ENCODE measurements around the gene GLIS1. TPM values are rescaled to one million over a fixed set of nuclear protein-coding genes. Genes with fewer than 3 reads are reported as not detected.

Gene GLIS1
- polyA plus RNA-seq, 3 donors: not detected

GRCh38 chr1:53532377-53532776 is 206.6 kb downstream of the GLIS1 start:
- H3K36me3 ChIP-seq (replicated peaks in 1 of 2; ENCODE audit: control insufficient read depth in 1 of 2, insufficient read depth in 2 of 2, low read length in 2 of 2): no peaks in the 10 kb centered on the region
- no peaks in the 10 kb centered on the region for H3K4me1 ChIP-seq (ENCODE audit: control insufficient read depth in 1 of 2, insufficient read depth in 2 of 2, low read length in 2 of 2)
- no peak overlapping the region for H3K27ac ChIP-seq (ENCODE audit: low read depth in 1 of 2, low read length in 2 of 2)
- no peak overlapping the region for H3K4me2 ChIP-seq (replicated peaks; ENCODE audit: extremely low read depth, low read length, poor library complexity, severe bottlenecking)
- H3K36me3 Mint-ChIP-seq: no peaks in the 10 kb centered on the region
- no peak overlapping the region for H3K4me3 Mint-ChIP-seq
- H3K79me2 ChIP-seq (ENCODE audit: insufficient read depth, low read length): no peaks in the 10 kb centered on the region
- H3K9me3 ChIP-seq (replicated peaks in 1 of 2; ENCODE audit: control insufficient read depth in 1 of 2, insufficient read depth in 1 of 2, low read length in 2 of 2): no peaks in the 10 kb centered on the region
- no peaks in the 10 kb centered on the region for H4K20me1 ChIP-seq (ENCODE audit: insufficient read depth, low read length)
- no peak for TF ChIP-seq CTCF (IDR thresholded peaks at IDR 0.05)
- no peaks in the 10 kb centered on the region for H3K4me1 Mint-ChIP-seq
- no peak overlapping the region for H3K27ac Mint-ChIP-seq
- no peak overlapping the region for H3K4me3 ChIP-seq (replicated peaks in 1 of 3; ENCODE audit: low read depth in 2 of 3, low read length in 3 of 3)
- H3K9ac ChIP-seq (ENCODE audit: insufficient read depth, low read length, poor library complexity, severe bottlenecking): no peak overlapping the region
- intact Hi-C loops (cut with micrococcal nuclease): no loop called here
- 14% methylated on average over 9 of the region's 9 CpGs for WGBS (ENCODE audit: insufficient coverage)
- H3K9me3 Mint-ChIP-seq: no peaks in the 10 kb centered on the region
- peaks cover 2 to 4% (median 3%) of the 10 kb centered on the region in 3 donors for H3K27me3 Mint-ChIP-seq (ENCODE audit: low read depth in 3 of 3)
- no peak overlapping the region for H2AFZ ChIP-seq (ENCODE audit: insufficient read depth, low read depth, low read length, poor library complexity, severe bottlenecking)
- no peaks in the 10 kb centered on the region for H3K27me3 ChIP-seq (ENCODE audit: control insufficient read depth in 2 of 2, insufficient read depth in 2 of 2, low read length in 2 of 2)
- DNase-seq: no peak

GRCh38 chr1:53530550-53530949 is 208.4 kb downstream of the GLIS1 start:
- H3K27ac ChIP-seq (ENCODE audit: low read depth in 1 of 2, low read length in 2 of 2): no peak overlapping the region
- no peak for DNase-seq
- Mint-ChIP-seq H3K27ac (no peak overlapping the region), H3K4me3 (no peak overlapping the region), H3K27me3 (ENCODE audit: low read depth in 3 of 3) (peaks cover 2 to 4% (median 3%) of the 10 kb centered on the region in 3 donors), H3K4me1 (no peaks in the 10 kb centered on the region), H3K36me3 (no peaks in the 10 kb centered on the region), H3K9me3 (no peaks in the 10 kb centered on the region)
- 85% methylated on average over 4 of the region's 5 CpGs for WGBS (ENCODE audit: insufficient coverage)
- H3K9me3 ChIP-seq (replicated peaks in 1 of 2; ENCODE audit: control insufficient read depth in 1 of 2, insufficient read depth in 1 of 2, low read length in 2 of 2): no peaks in the 10 kb centered on the region
- no peak overlapping the region for H2AFZ ChIP-seq (ENCODE audit: insufficient read depth, low read depth, low read length, poor library complexity, severe bottlenecking)
- H3K4me3 ChIP-seq (replicated peaks in 1 of 3; ENCODE audit: low read depth in 2 of 3, low read length in 3 of 3): no peak overlapping the region
- H3K4me1 ChIP-seq (ENCODE audit: control insufficient read depth in 1 of 2, insufficient read depth in 2 of 2, low read length in 2 of 2): no peaks in the 10 kb centered on the region
- no peak overlapping the region for H3K9ac ChIP-seq (ENCODE audit: insufficient read depth, low read length, poor library complexity, severe bottlenecking)
- no peak overlapping the region for H3K4me2 ChIP-seq (replicated peaks; ENCODE audit: extremely low read depth, low read length, poor library complexity, severe bottlenecking)
- intact Hi-C loops (cut with micrococcal nuclease): no loop called here
- no peaks in the 10 kb centered on the region for H3K36me3 ChIP-seq (replicated peaks in 1 of 2; ENCODE audit: control insufficient read depth in 1 of 2, insufficient read depth in 2 of 2, low read length in 2 of 2)
- no peaks in the 10 kb centered on the region for H4K20me1 ChIP-seq (ENCODE audit: insufficient read depth, low read length)
- no peaks in the 10 kb centered on the region for H3K79me2 ChIP-seq (ENCODE audit: insufficient read depth, low read length)
- no peaks in the 10 kb centered on the region for H3K27me3 ChIP-seq (ENCODE audit: control insufficient read depth in 2 of 2, insufficient read depth in 2 of 2, low read length in 2 of 2)
- no peak for TF ChIP-seq CTCF (IDR thresholded peaks at IDR 0.05)
